HG03457 (cell line): ENCODE data around the gene LRFN3.
"Not testable (repeated sequence)": the region's sequence is repeated elsewhere in the genome, so short reads cannot be mapped to it uniquely, and the experiment has no call there.

Experiments used
- ATAC-seq: cut with Tn5 transposase; IDR thresholded peaks from one replicate; pipeline ENCODE4 v1.9.1; 2021; ENCODE audit warnings: moderate number of reproducible peaks; ENCODE audit not compliant: unreplicated experiment

LRFN3 gene, protein sequence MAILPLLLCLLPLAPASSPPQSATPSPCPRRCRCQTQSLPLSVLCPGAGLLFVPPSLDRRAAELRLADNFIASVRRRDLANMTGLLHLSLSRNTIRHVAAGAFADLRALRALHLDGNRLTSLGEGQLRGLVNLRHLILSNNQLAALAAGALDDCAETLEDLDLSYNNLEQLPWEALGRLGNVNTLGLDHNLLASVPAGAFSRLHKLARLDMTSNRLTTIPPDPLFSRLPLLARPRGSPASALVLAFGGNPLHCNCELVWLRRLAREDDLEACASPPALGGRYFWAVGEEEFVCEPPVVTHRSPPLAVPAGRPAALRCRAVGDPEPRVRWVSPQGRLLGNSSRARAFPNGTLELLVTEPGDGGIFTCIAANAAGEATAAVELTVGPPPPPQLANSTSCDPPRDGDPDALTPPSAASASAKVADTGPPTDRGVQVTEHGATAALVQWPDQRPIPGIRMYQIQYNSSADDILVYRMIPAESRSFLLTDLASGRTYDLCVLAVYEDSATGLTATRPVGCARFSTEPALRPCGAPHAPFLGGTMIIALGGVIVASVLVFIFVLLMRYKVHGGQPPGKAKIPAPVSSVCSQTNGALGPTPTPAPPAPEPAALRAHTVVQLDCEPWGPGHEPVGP

DNA sequence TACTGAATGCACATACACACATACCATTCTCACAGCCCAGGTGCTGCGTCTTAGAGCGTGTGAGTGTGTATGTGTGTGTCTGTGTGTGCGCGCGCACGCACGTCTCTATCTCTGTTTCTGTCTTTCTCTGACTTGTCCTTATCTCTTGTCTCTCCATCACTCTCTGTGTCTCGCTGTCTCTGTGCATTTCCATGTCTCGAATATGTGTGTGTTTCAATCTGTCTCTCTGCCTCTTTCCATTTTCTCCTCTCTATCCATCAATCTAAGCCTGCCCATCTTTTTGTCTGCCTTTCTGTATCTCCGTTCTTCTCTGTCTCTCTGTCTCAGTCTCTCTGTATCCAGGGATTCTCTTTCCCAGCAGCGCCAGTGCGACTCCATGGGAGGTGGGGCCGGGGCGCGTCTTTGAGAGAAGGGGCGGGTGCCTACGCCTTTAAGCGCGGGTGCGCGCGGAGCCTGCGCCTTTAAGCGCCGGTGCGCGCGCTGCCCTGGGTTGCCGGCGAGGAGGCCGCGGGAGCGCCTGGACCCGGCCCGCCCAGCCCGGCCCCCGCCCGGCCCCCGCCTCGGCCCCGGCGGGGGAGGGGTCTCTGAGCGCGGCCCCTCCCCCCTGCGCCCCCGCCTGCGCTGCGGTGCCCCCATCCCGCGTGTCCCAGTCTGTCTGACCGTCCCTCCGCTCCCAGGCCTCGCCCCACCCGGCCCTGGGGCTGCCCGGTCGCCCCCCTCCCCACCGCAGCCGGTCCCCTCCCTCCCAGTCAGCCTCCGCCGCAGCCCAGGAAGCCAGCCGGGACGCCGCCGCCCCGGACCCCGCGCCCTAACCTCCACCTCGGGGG, at the start of gene LRFN3:
TSS of gene LRFN3 (plus strand) at position 464 of the 827 bp plus-strand sequence. CDS start 3,052 bp downstream, outside the sequence.
- no peak for ATAC-seq

DNA sequence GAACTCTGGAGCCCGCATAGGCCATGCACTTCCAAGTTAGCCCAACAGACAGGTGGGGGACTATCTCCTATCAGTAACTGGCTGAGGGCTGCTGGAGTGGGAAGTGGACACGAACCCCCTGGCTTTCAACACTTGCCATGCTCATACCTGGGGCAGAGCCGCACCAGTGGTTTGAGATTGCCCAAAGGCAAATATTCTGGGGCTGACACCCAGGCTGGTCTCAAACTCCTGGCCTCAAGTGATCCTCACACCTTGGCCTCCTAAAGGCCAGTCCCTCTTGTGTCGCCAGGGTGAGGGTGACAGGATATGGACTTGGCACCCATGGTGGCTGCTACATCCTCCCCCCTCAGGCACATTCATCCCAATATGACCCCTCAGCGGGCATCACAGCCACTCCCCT, 49.0 kb upstream of the LRFN3 start:
- ATAC-seq, result no peak

DNA sequence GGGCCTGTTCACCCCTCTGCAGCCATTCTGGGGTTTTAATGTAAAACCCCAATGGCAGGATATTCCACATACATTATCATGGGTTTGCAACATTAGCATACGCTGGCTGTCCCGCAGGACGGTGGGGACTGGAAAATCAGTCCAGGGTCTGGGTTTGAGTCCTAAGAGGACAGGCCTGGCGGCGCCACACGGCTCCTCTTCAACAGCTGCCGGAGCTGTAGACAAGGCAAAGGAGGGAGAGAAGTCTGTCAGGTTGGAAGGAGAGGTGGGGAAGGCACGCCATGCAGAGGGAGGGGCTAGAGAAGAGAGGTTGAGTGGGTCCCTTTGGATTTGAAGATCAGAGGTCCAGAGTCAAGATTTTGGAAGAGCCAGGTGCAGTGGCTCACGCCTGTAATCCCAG, 47.8 kb upstream of the LRFN3 start:
- ATAC-seq, result no peak

DNA sequence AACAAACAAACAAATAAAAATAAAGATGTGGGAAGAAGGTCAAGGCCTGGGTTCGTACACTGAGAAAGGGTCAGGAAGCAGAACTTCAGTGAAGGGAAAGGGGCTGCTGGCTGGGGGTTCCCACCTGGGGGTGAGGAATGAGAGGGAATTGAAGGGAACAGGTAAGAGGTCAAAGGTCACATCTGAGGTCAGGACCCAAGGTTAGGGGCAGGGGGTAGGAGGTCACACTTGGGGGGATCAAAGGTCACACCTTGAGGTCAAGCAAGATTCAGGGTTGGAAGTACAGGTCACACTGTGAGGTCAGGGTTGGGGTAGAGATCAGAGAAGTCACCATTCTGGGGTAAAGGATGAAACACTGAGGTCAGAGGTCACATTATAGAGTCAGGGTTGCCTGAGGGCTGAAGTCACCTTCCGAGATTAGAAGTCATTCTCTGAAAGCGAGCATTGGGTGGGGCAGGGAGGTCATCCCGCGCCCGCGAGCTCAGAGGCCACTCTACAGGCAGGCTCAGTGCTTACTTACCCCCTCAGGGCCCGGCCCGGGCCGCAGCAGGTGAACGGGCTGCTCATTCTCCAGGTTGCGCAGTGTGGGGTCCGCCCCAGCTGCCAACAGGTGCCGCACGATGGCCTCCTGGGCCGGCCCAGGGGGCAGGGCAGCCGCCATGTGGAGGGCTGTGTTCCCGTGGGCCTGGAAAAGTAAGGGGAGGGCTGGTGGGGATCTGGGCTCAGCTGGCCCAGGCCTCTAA, 46.6 kb upstream of the LRFN3 start:
- no peak for ATAC-seq

DNA sequence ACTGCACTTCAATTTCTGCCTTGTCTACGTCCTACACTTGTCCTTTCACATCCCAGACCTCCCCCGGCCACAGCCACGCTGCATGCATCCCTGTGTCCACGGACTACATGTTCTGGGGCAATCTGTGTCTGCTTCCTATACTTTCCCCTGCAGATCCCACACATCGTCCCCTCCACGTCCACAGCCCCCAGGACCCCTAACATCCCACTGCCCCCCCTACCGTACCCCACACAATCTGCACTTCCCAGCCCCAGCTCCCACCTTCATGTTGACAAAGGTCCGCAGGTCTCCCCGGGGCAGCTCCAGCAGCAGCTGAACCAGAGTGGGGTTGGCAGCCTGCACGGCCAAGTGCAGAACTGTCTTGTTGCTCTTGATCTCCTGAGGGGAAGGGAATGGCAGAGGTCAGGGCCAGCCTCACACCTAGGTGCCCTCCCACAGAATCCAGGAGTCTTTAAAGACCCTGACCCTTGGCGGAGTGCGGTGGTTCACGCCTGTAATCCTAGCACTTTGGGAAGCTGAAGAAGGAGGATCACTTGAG, 46.0 kb upstream of the LRFN3 start:
- no peak for ATAC-seq

DNA sequence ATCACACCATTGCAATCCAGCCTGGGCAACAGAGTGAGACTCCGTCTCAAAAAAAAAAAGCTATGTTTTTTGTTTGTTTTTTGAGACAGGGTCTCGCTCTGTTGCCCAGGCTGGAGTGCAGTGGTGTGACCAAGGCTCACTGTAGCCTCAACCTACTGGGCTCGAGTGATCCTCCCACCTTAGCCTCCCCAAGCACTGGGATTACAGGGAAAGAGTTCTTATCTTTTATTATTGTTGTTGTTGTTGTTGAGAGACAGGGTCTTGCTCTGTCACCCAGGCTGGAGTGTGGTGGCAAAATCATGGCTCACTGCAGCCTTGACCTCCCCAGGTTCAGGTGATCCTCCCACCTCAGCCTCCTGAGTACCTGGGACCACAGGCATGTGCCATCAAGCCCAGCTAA, 44.4 kb upstream of the LRFN3 start:
- not testable (repeated sequence) for ATAC-seq

DNA sequence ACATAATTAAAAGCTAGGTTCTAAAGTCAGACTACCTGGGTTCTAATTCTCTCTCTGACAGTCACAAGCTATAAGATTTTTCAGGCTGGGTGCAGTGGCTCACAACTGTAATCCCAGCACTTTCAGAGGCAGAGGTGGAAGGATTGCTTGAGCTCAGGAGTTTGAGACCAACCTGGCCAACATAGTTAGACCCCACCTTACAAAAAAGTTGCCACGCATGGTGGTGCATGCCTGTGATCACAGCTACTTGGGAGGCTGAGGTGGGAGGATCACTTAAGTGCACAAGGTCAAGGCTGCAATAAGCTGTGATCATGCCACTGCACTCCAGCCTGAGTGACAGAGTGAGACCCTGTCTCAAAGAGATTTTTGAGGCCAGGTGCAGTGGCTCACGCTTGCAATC, 41.8 kb upstream of the LRFN3 start:
- ATAC-seq, result no peak

DNA sequence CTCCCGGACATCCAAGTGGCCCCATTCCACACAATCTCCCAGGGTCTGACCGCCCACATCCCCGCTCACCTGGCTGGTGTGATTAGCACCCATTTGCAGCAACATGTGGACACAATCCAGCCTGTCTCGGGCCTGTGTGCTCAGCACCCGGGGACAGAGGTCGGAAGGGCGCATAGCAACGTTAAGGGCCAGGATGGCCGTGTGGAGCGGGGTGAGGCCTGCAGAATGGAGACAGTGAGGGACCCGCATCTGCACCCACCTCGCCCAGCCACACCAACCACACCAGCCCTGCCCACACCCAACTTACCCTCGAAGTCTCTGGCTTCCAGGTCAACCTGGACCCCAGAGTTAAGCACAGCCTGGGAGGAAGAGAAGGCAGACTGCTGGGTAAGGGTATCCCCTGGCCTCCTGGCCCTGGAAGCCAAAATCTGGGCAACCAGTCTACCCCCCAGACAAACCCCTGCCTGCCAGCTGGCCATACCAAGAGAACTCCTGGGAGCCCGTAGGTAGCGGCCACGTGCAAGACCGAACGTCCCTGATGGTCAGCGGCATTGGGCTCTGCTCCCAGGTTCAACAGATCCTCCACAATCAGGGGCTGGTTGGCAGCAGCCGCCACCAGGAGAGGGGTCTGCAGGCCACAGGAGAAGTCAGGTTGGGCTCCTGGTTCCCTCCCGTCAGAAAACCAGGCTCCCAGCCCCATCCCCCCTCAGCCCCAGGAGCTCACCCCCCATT, 40.1 kb upstream of the LRFN3 start:
- ATAC-seq, result no peak

DNA sequence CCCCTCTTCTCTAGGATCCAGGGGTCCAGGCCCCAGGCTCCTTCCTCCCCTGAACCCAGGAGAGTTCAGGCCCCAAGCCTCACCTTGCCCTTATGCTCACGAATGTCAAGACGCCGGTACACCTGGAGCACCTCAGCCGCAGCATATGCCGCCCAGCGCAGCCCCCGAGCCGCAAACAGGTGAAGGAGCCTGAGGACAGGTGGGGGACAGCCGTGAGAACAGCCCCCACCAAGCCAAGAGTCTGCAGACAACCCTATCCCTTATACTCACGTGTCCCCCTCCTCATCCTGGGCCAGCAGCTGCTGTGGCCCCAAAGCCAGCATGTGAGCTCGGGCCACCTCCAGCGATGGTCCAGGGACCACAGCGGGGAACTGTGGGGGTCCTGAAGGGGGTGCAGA, 39.5 kb upstream of the LRFN3 start:
- ATAC-seq, result no peak

DNA sequence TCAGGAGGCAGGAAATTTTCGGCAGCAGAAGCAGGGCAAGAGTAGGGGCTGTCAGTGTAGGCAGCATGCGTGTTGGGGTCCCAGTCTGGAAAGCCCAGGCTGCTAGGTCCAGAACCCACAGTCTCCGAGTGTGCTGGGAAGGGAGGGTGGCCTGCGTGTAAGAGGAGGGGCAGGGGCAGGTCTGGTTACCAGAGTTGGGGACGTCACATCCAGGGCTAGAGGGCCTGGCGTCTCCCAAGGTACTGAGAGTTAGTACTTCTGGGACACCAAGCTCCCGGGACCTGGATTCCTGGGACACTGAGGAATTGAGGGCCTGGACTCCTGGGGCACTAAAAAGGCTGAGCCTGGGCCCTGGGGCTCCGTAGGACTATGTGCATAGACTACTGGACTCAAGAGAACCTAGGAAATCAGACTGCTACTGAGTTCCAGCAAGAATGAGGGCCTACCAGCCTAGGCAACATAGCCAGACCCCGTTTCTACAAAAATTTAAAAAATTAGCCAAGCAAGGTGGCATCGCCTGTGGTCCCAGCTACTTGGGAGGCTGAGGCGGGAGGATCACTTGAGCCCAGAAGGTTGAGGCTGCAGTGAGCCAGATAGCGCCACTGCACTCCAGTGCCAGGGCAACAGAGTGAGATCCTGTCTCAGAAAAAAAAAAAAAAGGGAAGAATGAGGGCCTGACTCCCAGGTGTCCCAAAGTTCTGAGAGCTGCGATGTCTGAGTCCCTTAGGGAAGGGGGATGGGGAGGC, 38.3 kb upstream of the LRFN3 start:
- ATAC-seq, result no peak

DNA sequence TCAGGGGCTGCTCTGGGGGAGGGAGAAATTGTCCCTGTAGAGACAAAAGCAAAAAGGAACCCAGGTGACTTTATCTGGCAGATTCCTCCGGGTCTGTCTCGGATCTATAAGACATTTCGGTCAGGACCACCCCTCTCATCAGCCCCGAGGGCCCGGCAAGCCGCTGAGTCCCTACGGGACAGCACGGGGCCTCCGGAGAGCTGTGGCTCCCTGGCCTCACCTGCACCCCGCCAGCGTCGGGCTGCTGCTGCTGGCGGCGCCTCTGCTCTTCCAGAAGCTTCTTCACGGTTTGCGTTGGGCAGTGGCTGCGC, 37.7 kb upstream of the LRFN3 start:
- no peak for ATAC-seq

DNA sequence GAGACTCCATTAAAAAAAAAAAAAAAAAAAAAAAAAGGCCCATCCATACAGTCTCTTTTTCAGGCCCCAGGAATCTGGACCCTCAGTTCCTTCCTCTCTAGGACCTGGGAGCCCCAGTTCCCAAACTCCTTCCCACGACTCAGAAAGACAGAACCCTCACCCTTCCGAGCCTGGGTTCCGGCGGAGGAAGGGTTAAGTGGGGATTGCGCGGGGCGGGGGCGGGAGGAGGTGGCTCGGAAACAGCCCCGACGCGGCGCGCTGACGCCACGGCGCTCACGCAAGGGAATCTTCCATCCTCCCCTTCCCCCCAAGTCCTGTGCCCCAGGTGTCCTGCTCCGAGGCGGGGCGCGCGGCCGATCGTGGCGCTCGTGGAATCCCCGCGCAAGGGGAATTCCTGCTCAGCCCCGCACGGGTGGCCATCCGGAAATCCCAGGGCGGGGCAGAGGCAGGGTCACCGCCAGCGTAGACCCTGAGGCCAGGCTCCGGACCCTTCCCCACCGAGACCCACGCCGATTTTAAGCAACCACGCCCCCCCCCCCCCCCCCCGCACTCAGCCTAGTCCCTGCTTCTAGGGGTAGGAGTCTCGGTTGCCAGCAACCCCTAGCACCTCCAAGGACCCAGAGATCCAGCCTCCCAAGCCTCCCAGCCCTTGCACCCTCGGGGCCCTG, 36.5 kb upstream of the LRFN3 start:
- ATAC-seq, result no peak

DNA sequence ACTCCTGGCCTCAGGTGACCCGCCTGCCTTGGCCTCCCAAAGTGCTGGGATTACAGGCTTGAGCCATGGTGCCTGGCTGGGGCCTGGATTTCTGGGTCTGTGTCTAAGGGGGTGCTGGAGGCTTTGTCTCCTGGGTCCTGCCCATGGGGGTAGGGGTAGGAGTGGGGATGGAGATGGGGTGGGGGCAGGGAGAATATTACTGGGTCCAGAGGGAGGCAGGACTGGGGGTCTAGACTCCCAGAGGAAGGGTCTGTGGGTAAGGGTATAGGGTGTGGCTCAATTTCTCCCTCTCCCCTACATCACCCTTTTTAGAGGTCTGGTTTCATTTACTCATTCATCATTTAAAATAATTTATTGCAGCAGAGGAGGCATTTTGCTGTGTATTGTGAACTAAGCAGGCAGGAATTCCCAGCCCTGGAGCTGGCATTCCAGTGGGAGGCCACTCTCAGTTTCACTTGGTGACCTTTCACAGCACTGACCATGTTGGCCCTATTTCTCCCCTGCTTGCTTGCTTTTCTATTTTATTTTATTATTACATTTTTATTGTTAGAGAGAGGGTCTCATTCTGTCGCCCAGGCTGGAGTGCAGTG, 35.0 kb upstream of the LRFN3 start:
- ATAC-seq, result no peak

DNA sequence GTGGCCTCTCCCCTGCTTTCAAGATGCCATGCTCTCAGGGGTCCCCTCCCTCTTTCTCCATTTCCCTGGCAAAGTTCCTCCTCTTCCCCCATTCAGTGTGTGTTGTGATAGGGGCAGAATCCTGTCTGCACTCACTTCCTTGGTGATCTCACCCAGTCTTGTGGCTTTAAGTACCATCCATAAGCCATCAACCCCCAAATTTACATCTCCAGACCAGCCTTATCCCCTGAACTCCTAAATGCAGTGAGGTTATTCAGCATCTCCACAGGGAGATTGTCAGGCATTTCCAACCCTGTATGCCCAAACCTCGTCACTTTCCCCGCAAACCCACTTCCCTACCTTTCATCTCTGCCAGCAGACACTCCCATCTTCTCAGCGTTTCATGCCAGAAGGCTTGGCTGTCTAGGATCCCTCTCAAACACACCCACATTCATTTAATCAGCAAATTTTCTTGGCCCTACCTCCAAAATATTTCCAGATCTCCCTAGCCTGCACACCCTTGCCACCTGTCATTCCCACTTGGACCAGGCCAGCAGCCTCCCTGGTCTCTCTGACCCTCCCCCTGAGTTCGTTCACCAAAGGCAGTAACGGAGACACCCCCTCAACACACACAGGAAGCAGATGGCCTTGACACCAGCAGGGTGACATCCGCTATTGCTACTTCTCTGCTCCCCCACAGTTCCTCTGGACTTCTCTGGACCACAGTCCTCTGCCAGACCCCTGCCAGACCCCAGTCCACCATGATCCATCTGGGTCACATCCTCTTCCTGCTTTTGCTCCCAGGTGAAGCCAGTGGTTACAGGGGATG, 34.1 kb upstream of the LRFN3 start, which contains the start of gene HCST:
TSS of gene HCST (plus strand) at position 676 of the 808 bp plus-strand sequence. CDS start at position 741, 65 bp downstream.
- ATAC-seq, result no peak

DNA sequence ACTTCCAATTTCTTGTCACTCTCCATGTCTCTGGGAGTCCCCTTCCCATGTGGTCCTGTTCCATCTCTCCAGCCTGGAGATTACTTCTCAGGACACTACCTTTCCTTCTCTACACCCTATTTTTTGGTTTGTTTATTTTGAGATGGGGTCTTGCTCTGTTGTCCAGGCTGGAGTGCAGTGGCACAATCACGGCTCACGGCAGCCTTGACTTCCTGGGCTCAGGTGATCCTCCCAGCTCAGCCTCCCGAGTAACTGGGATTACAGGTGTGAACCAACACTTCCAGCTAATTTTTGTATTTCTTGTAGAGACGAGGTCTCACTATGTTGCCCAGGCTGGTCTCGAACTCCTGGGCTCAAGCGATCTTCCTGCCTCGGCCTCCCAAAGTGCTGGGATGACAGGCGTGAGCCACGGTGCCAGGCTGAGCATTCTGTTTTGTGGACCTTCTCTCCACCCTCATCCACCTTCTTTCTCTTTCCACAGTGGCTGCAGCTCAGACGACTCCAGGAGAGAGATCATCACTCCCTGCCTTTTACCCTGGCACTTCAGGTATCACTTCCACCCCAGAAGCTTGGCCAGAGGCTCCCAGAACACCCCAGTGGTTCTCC, 33.2 kb upstream of the LRFN3 start:
- no peak for ATAC-seq

DNA sequence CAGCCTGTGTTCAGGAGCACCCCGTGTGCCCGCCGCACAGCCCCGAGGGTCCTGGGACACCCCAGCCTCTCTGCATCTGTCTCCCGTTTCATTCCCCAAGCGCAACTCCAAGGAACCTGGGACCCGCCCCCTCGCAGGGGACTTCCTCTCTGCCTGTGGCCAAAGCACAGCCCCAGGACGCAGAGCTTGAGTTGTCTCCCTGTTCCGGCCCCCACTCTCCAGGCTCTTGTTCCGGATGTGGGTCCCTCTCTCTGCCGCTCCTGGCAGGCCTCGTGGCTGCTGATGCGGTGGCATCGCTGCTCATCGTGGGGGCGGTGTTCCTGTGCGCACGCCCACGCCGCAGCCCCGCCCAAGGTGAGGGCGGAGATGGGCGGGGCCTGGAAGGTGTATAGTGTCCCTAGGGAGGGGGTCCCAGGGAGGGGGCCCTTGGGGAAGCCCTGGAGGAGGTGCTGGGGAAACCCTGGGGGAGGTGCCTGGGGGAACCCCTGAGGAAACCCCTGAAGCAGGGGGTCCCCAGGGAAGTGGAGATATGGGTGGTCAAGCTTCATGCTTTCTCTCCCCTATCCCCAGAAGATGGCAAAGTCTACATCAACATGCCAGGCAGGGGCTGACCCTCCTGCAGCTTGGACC, 32.5 kb upstream of the LRFN3 start:
- no peak for ATAC-seq
